ENCODE results near the gene ZFP36L1. TPM values are rescaled to one million over a fixed set of nuclear protein-coding genes. Genes with fewer than 3 reads are reported as not detected.

Gene ZFP36L1
- total and polyA plus RNA-seq, 9 of the 15 experiments (the other 6 are each of a cell fraction or from before 2014, with no cell fraction given): 1.3 to 26.6 (median 3.7) TPM

- Histone ChIP-seq H4K20me1 (replicated peaks; ENCODE audit: control insufficient read depth, insufficient read depth, low read length) (no peaks in the 10 kb centered on the region), H3K79me2 (ENCODE audit: control insufficient read depth, insufficient read depth, low read length) (no peaks in the 10 kb centered on the region), H3K36me3 (ENCODE audit: control insufficient read depth, insufficient read depth, low read length) (no peaks in the 10 kb centered on the region), H3K9me3 (replicated peaks; ENCODE audit: control insufficient read depth, insufficient read depth, low read depth, low read length) (no peaks in the 10 kb centered on the region), H3K27ac (ENCODE audit: extremely low read depth, low read depth, low read length) (peak overlapping the region; percentile 28; the same call in 1 of the 3 replicates), H3K27me3 (ENCODE audit: control insufficient read depth in 2 of 2, insufficient read depth in 2 of 2, low read length in 2 of 2) (no peaks in the 10 kb centered on the region), H3K4me1 (replicated peaks in 1 of 2; ENCODE audit: control insufficient read depth in 2 of 2, insufficient read depth in 2 of 2, low read length in 2 of 2) (peaks cover 28 to 55% of the 10 kb centered on the region in 2 experiments), H3K9me1 (ENCODE audit: control insufficient read depth, insufficient read depth, low read length) (no peaks in the 10 kb centered on the region), H3K4me2 (ENCODE audit: insufficient read depth, low read length) (peak overlapping the region; percentile 31), H2AFZ (ENCODE audit: low read depth, low read length) (no peak overlapping the region; the same call in 1 of the 2 replicates), H3K4me3 (no peak overlapping the region), H3K9ac (ENCODE audit: insufficient read depth in 1 of 2, low read depth in 2 of 2, low read length in 2 of 2) (no peak overlapping the region)
- CTCF ChIA-PET (ENCODE audit: low intra/inter-chr PET ratio): interaction anchor here (1.1 kb wide), 1 partner anchor 10 kb away, joined by 3 read pairs; no protein-coding TSS in a partner anchor
- FAIRE-seq (peak; percentile 97), ATAC-seq (peak; percentile 88), DNase-seq (ENCODE audit: extremely low read depth in 1 of 4, low spot score in 3 of 4) (peak; percentile 93 to 95 (median 94))
- intact Hi-C loops (cut with micrococcal nuclease) (loop anchor here (2.0 to 5.0 kb wide), 2 partner anchors 30 to 36 kb away; partner anchors contain the start of gene ZFP36L1), in situ Hi-C loops (cut with MboI) (no loop called here)
- WGBS (ENCODE audit: insufficient coverage, low coverage, missing lambda C conversion rate): 0% methylated on average over 7 of the region's 11 CpGs
- no TSS peak for BruUV-seq (replicated peaks)
- POLR2A ChIA-PET: interaction anchor here (0.9 to 1.9 kb wide), 5 partner anchors 11 to 363 kb away, joined by 3 to 8 read pairs (median 7); partner anchors contain the start of gene ZFP36L1
- TF ChIP-seq NRF1 (conservative IDR thresholded peaks at IDR 0.05 in 1 of 2, IDR thresholded peaks at IDR 0.05 in 1 of 2) (no peak), ZC3H4 (CRISPR knock-in tag; IDR thresholded peaks at IDR 0.05; ENCODE audit: borderline replicate concordance) (no peak), TEAD1 (CRISPR knock-in tag; IDR thresholded peaks at IDR 0.05) (no peak), L3MBTL2 (IDR thresholded peaks at IDR 0.05) (no peak), SRSF1 (IDR thresholded peaks at IDR 0.05; ENCODE audit: low read depth, low read length) (no peak), NELFE (IDR thresholded peaks at IDR 0.05; ENCODE audit: insufficient read depth, insufficient read length) (no peak), HES1 (IDR thresholded peaks at IDR 0.05; ENCODE audit: low read depth) (no peak), MNT (conservative IDR thresholded peaks at IDR 0.05) (peak in 1 of 2 experiments; percentile 41; a peak in 1 of 4 replicates), RAD21 (CRISPR knock-in tag; conservative IDR thresholded peaks at IDR 0.05 in 1 of 2, IDR thresholded peaks at IDR 0.05 in 1 of 2) (peak in 1 of 2 experiments; percentile 26; a peak in 1 of 4 replicates), CBX5 (IDR thresholded peaks at IDR 0.05; ENCODE audit: borderline replicate concordance, low read depth) (no peak), BRCA1 (IDR thresholded peaks at IDR 0.05) (no peak), BRCA1 (CRISPR knock-in tag; IDR thresholded peaks at IDR 0.05) (no peak), TCF15 (CRISPR knock-in tag; IDR thresholded peaks at IDR 0.05) (no peak), MAFF (IDR thresholded peaks at IDR 0.05; ENCODE audit: low read length) (no peak), E2F8 (IDR thresholded peaks at IDR 0.05; ENCODE audit: low read depth, partially characterized antibody) (peak; percentile 83), KLF16 (IDR thresholded peaks at IDR 0.05) (peak; percentile 95)
These were observed 29.7 kb downstream of the ZFP36L1 start for GRCh38 chr14:68762953-68763764.
